ENCODE results near the gene S1PR5. TPM values are rescaled to one million over a fixed set of nuclear protein-coding genes. Genes with fewer than 3 reads are reported as not detected.

The S1PR5 gene
- total and polyA plus RNA-seq, 9 of the 15 experiments (the other 6 are each of a cell fraction or from before 2014, with no cell fraction given): 0.03 to 0.54 (median 0.35) TPM; not detected in 4

DNA sequence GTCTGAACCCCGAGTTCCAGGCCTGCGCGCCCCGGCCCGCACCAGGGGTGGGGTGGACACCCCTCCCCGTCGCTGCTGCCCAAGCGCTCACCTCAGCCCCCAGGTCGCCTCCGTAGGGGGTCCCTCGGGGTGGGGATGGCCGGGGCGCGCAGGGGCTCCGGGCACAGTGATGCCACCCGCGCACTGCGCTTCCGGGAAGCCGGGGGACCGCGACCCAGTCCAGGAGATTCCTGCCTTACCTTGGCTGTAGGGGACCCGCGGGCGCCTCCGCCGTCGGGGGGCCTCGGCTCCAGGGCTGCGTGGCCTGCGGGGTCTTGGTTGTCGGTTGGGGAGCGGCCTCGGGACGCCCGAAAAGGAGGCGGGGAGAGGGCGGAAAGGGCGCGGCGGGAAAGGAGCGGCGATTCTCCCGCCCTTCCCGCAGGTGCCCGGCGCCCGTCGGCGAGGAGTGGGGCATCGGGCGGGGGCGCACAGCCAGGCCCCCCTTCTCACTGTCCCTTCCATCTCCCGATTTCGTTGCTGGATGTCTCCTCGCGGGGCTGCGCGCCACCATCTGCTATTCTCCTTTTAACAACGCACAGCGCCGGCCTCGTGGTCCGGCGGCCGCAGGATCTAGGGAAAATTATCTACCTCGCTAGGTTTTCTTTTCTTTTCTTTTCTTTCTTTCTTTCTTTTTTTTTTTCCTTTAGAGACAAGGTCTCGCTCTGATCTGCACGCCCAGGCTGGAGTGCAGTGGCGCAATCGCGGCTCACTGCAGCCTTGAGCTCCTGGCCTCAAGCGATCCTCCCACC, 14.1 kb downstream of the S1PR5 start, which contains the start of gene KEAP1 (continued):
- TF ChIP-seq, protein P1, sequence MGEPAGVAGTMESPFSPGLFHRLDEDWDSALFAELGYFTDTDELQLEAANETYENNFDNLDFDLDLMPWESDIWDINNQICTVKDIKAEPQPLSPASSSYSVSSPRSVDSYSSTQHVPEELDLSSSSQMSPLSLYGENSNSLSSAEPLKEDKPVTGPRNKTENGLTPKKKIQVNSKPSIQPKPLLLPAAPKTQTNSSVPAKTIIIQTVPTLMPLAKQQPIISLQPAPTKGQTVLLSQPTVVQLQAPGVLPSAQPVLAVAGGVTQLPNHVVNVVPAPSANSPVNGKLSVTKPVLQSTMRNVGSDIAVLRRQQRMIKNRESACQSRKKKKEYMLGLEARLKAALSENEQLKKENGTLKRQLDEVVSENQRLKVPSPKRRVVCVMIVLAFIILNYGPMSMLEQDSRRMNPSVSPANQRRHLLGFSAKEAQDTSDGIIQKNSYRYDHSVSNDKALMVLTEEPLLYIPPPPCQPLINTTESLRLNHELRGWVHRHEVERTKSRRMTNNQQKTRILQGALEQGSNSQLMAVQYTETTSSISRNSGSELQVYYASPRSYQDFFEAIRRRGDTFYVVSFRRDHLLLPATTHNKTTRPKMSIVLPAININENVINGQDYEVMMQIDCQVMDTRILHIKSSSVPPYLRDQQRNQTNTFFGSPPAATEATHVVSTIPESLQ (CRISPR knock-in tag; IDR thresholded peaks at IDR 0.05): peak; percentile 95; the same call in 1 of the 2 replicates
- TF ChIP-seq TCF3 (CRISPR knock-in tag; IDR thresholded peaks at IDR 0.05): no peak
- TF ChIP-seq NFYB (IDR thresholded peaks at IDR 0.05; ENCODE audit: extremely low read depth, insufficient read length): no peak
- TF ChIP-seq SRSF9 (IDR thresholded peaks at IDR 0.05; ENCODE audit: borderline replicate concordance, low read depth, low read length): no peak
- no peak for TF ChIP-seq HDAC6 (IDR thresholded peaks at IDR 0.05; ENCODE audit: low read depth, low read length)
- TF ChIP-seq, protein P2, sequence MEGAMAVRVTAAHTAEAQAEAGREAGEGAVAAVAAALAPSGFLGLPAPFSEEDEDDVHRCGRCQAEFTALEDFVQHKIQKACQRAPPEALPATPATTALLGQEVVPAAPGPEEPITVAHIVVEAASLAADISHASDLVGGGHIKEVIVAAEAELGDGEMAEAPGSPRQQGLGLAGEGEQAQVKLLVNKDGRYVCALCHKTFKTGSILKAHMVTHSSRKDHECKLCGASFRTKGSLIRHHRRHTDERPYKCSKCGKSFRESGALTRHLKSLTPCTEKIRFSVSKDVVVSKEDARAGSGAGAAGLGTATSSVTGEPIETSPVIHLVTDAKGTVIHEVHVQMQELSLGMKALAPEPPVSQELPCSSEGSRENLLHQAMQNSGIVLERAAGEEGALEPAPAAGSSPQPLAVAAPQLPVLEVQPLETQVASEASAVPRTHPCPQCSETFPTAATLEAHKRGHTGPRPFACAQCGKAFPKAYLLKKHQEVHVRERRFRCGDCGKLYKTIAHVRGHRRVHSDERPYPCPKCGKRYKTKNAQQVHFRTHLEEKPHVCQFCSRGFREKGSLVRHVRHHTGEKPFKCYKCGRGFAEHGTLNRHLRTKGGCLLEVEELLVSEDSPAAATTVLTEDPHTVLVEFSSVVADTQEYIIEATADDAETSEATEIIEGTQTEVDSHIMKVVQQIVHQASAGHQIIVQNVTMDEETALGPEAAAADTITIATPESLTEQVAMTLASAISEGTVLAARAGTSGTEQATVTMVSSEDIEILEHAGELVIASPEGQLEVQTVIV (CRISPR knock-in tag; IDR thresholded peaks at IDR 0.05; ENCODE audit: borderline replicate concordance): no peak
- TF ChIP-seq MYBL2 (IDR thresholded peaks at IDR 0.05; ENCODE audit: low read depth): no peak
- no peak for TF ChIP-seq MYBL2 (CRISPR knock-in tag; IDR thresholded peaks at IDR 0.05; ENCODE audit: borderline replicate concordance)
- TF ChIP-seq FOXK1 (CRISPR knock-in tag; IDR thresholded peaks at IDR 0.05; ENCODE audit: borderline replicate concordance): peak; percentile 52; the same call in 1 of the 2 replicates
- no peak; the same call in 1 of the 2 replicates for TF ChIP-seq SIN3B (IDR thresholded peaks at IDR 0.05; ENCODE audit: low read depth)
- no peak for TF ChIP-seq PTBP1 (IDR thresholded peaks at IDR 0.05; ENCODE audit: low read depth, low read length)
- 0 out of 4 replicates have a peak, but pooled peaks of 1 of the 2 experiments have one; percentile 28 for TF ChIP-seq NRF1 (conservative IDR thresholded peaks at IDR 0.05 in 1 of 2, IDR thresholded peaks at IDR 0.05 in 1 of 2)
- no peak for TF ChIP-seq SMARCB1 (IDR thresholded peaks at IDR 0.05; ENCODE audit: insufficient read length, low read depth)
- peak; percentile 62 for TF ChIP-seq TOE1 (IDR thresholded peaks at IDR 0.05; ENCODE audit: borderline replicate concordance)
- TF ChIP-seq TOE1 (CRISPR knock-in tag; IDR thresholded peaks at IDR 0.05; ENCODE audit: borderline replicate concordance, low read depth): no peak
- TF ChIP-seq, protein P3, sequence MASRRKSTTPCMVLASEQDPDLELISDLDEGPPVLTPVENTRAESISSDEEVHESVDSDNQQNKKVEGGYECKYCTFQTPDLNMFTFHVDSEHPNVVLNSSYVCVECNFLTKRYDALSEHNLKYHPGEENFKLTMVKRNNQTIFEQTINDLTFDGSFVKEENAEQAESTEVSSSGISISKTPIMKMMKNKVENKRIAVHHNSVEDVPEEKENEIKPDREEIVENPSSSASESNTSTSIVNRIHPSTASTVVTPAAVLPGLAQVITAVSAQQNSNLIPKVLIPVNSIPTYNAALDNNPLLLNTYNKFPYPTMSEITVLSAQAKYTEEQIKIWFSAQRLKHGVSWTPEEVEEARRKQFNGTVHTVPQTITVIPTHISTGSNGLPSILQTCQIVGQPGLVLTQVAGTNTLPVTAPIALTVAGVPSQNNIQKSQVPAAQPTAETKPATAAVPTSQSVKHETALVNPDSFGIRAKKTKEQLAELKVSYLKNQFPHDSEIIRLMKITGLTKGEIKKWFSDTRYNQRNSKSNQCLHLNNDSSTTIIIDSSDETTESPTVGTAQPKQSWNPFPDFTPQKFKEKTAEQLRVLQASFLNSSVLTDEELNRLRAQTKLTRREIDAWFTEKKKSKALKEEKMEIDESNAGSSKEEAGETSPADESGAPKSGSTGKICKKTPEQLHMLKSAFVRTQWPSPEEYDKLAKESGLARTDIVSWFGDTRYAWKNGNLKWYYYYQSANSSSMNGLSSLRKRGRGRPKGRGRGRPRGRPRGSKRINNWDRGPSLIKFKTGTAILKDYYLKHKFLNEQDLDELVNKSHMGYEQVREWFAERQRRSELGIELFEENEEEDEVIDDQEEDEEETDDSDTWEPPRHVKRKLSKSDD (conservative IDR thresholded peaks at IDR 0.05; ENCODE audit: low read length): no peak
- peak; percentile 57; the same call in 1 of the 2 replicates for TF ChIP-seq CBFB (CRISPR knock-in tag; IDR thresholded peaks at IDR 0.05)
- TF ChIP-seq CAMTA2 (CRISPR knock-in tag; conservative IDR thresholded peaks at IDR 0.05): no peak
- TF ChIP-seq ZNF274 (IDR thresholded peaks at IDR 0.05; ENCODE audit: borderline replicate concordance, low read depth, low read length): no peak
- no peak for TF ChIP-seq RFX7 (CRISPR knock-in tag; IDR thresholded peaks at IDR 0.05)
- TF ChIP-seq ELF2 (CRISPR knock-in tag; IDR thresholded peaks at IDR 0.05): no peak; the same call in 1 of the 2 replicates

Measured in K562 (cell line).